Small intestine (tissue), 16 donors: ENCODE results near the gene LSM6. TPM values are rescaled to one million over a fixed set of nuclear protein-coding genes. Genes with fewer than 3 reads are reported as not detected.
A peak's percentile ranks its signal among the peaks of the same experiment; 100 is the strongest.

Experiments
- DNase-seq, 2 donors: peaks; one replicate each; pipeline versions ENCODE4 v3.0.0 to v3.0.0-alpha.2; 2013
- FAIRE-seq: peaks from 2 replicates; lab custom pipeline; 2012; peaks lifted over from hg19 to GRCh38; lab: Jason Lieb, UNC
- H3K27ac ChIP-seq, 3 donors: one replicate each; pipeline ENCODE4 v1.5.1; 2013; ENCODE audit warnings: low read length in 2 of 3, mild to moderate bottlenecking in 2 of 3, control low read depth in 1 of 3, inconsistent platforms in 1 of 3, low read depth in 1 of 3, moderate library complexity in 1 of 3
- H3K27me3 ChIP-seq, 3 donors: one replicate each; pipeline ENCODE4 v1.6.1; 2013; ENCODE audit warnings: low read length in 3 of 3, inconsistent platforms in 1 of 3; ENCODE audit not compliant: control insufficient read depth in 3 of 3, insufficient read depth in 3 of 3
- H3K36me3 ChIP-seq, 3 donors: one replicate each; pipeline ENCODE4 v1.6.1; 2013; ENCODE audit warnings: low read length in 3 of 3, inconsistent platforms in 1 of 3, low read depth in 1 of 3, mild to moderate bottlenecking in 1 of 3, moderate library complexity in 1 of 3; ENCODE audit not compliant: control insufficient read depth in 3 of 3, insufficient read depth in 2 of 3
- H3K4me1 ChIP-seq, 3 donors: one replicate each; pipeline ENCODE4 v1.6.1; 2013; ENCODE audit warnings: low read length in 2 of 3, inconsistent platforms in 1 of 3, low read depth in 1 of 3, mild to moderate bottlenecking in 1 of 3, moderate library complexity in 1 of 3; ENCODE audit not compliant: control insufficient read depth in 3 of 3, insufficient read depth in 2 of 3
- H3K4me3 ChIP-seq, 3 donors: one replicate each; pipeline ENCODE4 v1.5.1; 2013; ENCODE audit warnings: low read length in 3 of 3, control low read depth in 1 of 3, inconsistent platforms in 1 of 3, low read depth in 1 of 3, mild to moderate bottlenecking in 1 of 3, moderate library complexity in 1 of 3
- H3K9me3 ChIP-seq, 2 donors: one replicate each; pipeline ENCODE4 v1.6.1; 2013; ENCODE audit warnings: low read depth in 1 of 2, low read length in 1 of 2; ENCODE audit not compliant: control insufficient read depth in 2 of 2, insufficient read depth in 1 of 2
- WGBS, 3 donors: extraction: QIAGEN DNeasy Blood & Tissue Kit; methylation state at CpG; one replicate each; pipeline ENCODE4 v1.1.7; 2013; 5-methylcytosine and 5-hydroxymethylcytosine counted together
- long read RNA-seq, 10 donors: transcript quantifications; one replicate each; lab custom pipeline, GENCODE V29; 2026
- polyA plus RNA-seq, 4 donors: library from polyadenylated mRNA; stranded (reverse) in 3 of 4; unstranded in 1 of 4; fragments of 200-250 nt in 3 of 4; fragments of 120-200 nt in 1 of 4; gene quantifications; one replicate each; pipeline versions ENCODE4 v1.2.1 to v1.2.3, GENCODE V29; 2013
- donor health status: healthy with polysubstance abuse.
- donor health status: control.
- donor health status: control.
- donor health status: Bipolar disorder and iron deficiency.
- donor health status: healthy.

The LSM6 gene
- polyA plus RNA-seq, result 10 to 100 TPM; 36.5 to 88.4 (median 70.8) TPM
- long read RNA-seq, donor 1, transcript LSM6-201 (4 exons, 2,259 nt), result major isoform, 84 of 111 reads
- long read RNA-seq, donor 1, partial matches to known transcripts, result 20 of 111 reads
- long read RNA-seq, donor 1, other reads (novel, unspliced or antisense), result 0 of 111 reads
- long read RNA-seq, donor 2, transcript LSM6-201 (4 exons, 2,259 nt), result major isoform, 19 of 21 reads
- long read RNA-seq, donor 2, partial matches to known transcripts, result 0 of 21 reads
- long read RNA-seq, donor 2, other reads (novel, unspliced or antisense), result 0 of 21 reads
- long read RNA-seq, donor 3, transcript LSM6-201 (4 exons, 2,259 nt), result major isoform, 38 of 40 reads
- long read RNA-seq, donor 3, partial matches to known transcripts, result 0 of 40 reads
- long read RNA-seq, donor 3, other reads (novel, unspliced or antisense), result 0 of 40 reads
- long read RNA-seq, donor 4, partial matches to known transcripts, result 0 of 1 reads
- long read RNA-seq, donor 4, other reads (novel, unspliced or antisense), result 0 of 1 reads
- long read RNA-seq, donor 5, transcript LSM6-201 (4 exons, 2,259 nt), result major isoform, 11 of 12 reads
- long read RNA-seq, donor 5, partial matches to known transcripts, result 0 of 12 reads
- long read RNA-seq, donor 5, other reads (novel, unspliced or antisense), result 0 of 12 reads
- long read RNA-seq, donor 6, transcript LSM6-201 (4 exons, 2,259 nt), result major isoform, 39 of 42 reads
- long read RNA-seq, donor 6, partial matches to known transcripts, result 0 of 42 reads
- long read RNA-seq, donor 6, other reads (novel, unspliced or antisense), result 0 of 42 reads
- long read RNA-seq, donor 7, transcript LSM6-201 (4 exons, 2,259 nt), result major isoform, 40 of 41 reads
- long read RNA-seq, donor 7, partial matches to known transcripts, result 0 of 41 reads
- long read RNA-seq, donor 7, other reads (novel, unspliced or antisense), result 0 of 41 reads
- long read RNA-seq, donor 8, partial matches to known transcripts, result 0 of 4 reads
- long read RNA-seq, donor 8, other reads (novel, unspliced or antisense), result 0 of 4 reads
- long read RNA-seq, donor 9, transcript LSM6-201 (4 exons, 2,259 nt), result major isoform, 15 of 17 reads
- long read RNA-seq, donor 9, partial matches to known transcripts, result 0 of 17 reads
- long read RNA-seq, donor 9, other reads (novel, unspliced or antisense), result 0 of 17 reads
- long read RNA-seq, donor 10, transcript LSM6-201 (4 exons, 2,259 nt), result major isoform, 64 of 66 reads
- long read RNA-seq, donor 10, partial matches to known transcripts, result 0 of 66 reads
- long read RNA-seq, donor 10, other reads (novel, unspliced or antisense), result 0 of 66 reads

- DNase-seq (peak; percentile 91 to 95), FAIRE-seq (no peak)
- no peaks in the 10 kb centered on the region for H3K27me3 ChIP-seq
- H3K27ac ChIP-seq, result peak within 1 kb of the TSS; percentile 89 to 98 (median 91)
- WGBS, 3 donors, result 0 to 1% (median 0%) methylated on average over 65 to 75 of the region's 75 CpGs
- no peaks in the 10 kb centered on the region for H3K9me3 ChIP-seq
- no peaks in the 10 kb centered on the region for H3K36me3 ChIP-seq
- H3K4me3 ChIP-seq, result peak within 1 kb of the TSS; percentile 90 to 96 (median 96)
- H3K4me1 ChIP-seq, result peaks cover 4 to 17% (median 16%) of the 10 kb centered on the region in 3 donors
Measured at GRCh38 chr4:146175541-146176453, at the start of gene LSM6. Gene LSM6 (plus strand): TSS chr4:146175718. CDS start chr4:146182922, 7,204 bp downstream.

- Histone ChIP-seq H3K36me3 (no peaks in the 10 kb centered on the region), H3K27me3 (no peaks in the 10 kb centered on the region), H3K4me3 (no peak overlapping the region), H3K27ac (no peak overlapping the region), H3K9me3 (no peaks in the 10 kb centered on the region), H3K4me1 (no peaks in the 10 kb centered on the region)
- FAIRE-seq (no peak), DNase-seq (no peak)
- WGBS, 3 donors, result 58 to 76% (median 74%) methylated on average over 7 of the region's 7 CpGs
Measured at GRCh38 chr4:146132445-146132844, 43.1 kb upstream of the LSM6 start.

- H3K4me1 ChIP-seq, result no peaks in the 10 kb centered on the region
- H3K27ac ChIP-seq, result no peak overlapping the region
- no peaks in the 10 kb centered on the region for H3K36me3 ChIP-seq
- whole genome bisulfite sequencing, 3 donors, result 27 to 63% (median 45%) methylated on average over 8 of the region's 8 CpGs
- peak in 1 of 2 donors; percentile 52 for DNase-seq
- H3K4me3 ChIP-seq, result no peak overlapping the region
- no peaks in the 10 kb centered on the region for H3K9me3 ChIP-seq
- no peak for FAIRE-seq
- H3K27me3 ChIP-seq, result no peaks in the 10 kb centered on the region
Measured at GRCh38 chr4:146134761-146135445, 40.6 kb upstream of the LSM6 start.

GRCh38 chr4:146135941-146136340 is 39.6 kb upstream of the LSM6 start:
- no peak for FAIRE-seq
- WGBS, 3 donors, result 84 to 91% (median 90%) methylated on average over 2 of the region's 2 CpGs
- H3K9me3 ChIP-seq, result no peaks in the 10 kb centered on the region

GRCh38 chr4:146142768-146143167 is 32.8 kb upstream of the LSM6 start:
- Histone ChIP-seq H3K9me3 (no peaks in the 10 kb centered on the region), H3K27ac (no peak overlapping the region), H3K4me1 (peaks cover 0 to 8% (median 0%) of the 10 kb centered on the region in 3 donors), H3K27me3 (no peaks in the 10 kb centered on the region), H3K36me3 (no peaks in the 10 kb centered on the region), H3K4me3 (no peak overlapping the region)
- no peak for DNase-seq
- no peak for FAIRE-seq

More at GRCh38 chr4:146135941-146136340, 39.6 kb upstream of the LSM6 start:
- H3K4me3 ChIP-seq, result no peak overlapping the region
- DNase-seq, result no peak
- H3K27ac ChIP-seq, result no peak overlapping the region
- H3K36me3 ChIP-seq, result no peaks in the 10 kb centered on the region
- H3K4me1 ChIP-seq, result no peaks in the 10 kb centered on the region
- no peaks in the 10 kb centered on the region for H3K27me3 ChIP-seq

GRCh38 chr4:146143888-146144287 is 31.6 kb upstream of the LSM6 start:
- H3K36me3 ChIP-seq, result no peaks in the 10 kb centered on the region
- no peak overlapping the region for H3K27ac ChIP-seq
- 89 to 93% (median 90%) methylated on average over 3 of the region's 3 CpGs for WGBS, 3 donors
- H3K4me3 ChIP-seq, result no peak overlapping the region
- no peaks in the 10 kb centered on the region for H3K27me3 ChIP-seq
- FAIRE-seq, result no peak
- no peaks in the 10 kb centered on the region for H3K9me3 ChIP-seq
- H3K4me1 ChIP-seq, result peaks cover 0 to 16% (median 0%) of the 10 kb centered on the region in 3 donors
- DNase-seq, result no peak

GRCh38 chr4:146146918-146147317 is 28.6 kb upstream of the LSM6 start:
- DNase-seq (peak in 1 of 2 donors; percentile 70), FAIRE-seq (no peak)
- Histone ChIP-seq H3K9me3 (no peaks in the 10 kb centered on the region), H3K27ac (peak overlapping the region in 1 of 3 donors; percentile 27), H3K27me3 (no peaks in the 10 kb centered on the region), H3K36me3 (no peaks in the 10 kb centered on the region), H3K4me1 (peaks cover 0 to 16% (median 0%) of the 10 kb centered on the region in 3 donors), H3K4me3 (no peak overlapping the region)
- WGBS, 3 donors, result 85 to 95% (median 90%) methylated on average over 3 of the region's 3 CpGs
